ENCODE results near the gene GFI1. TPM values are rescaled to one million over a fixed set of nuclear protein-coding genes. Genes with fewer than 3 reads are reported as not detected.

Gene GFI1
- total RNA-seq, 2 experiments from 2014 or later = 47.8 to 49.6 TPM

Other genes with a start within 250 kb of the GFI1 start
- 10 to 100 TPM; 14.2 to 18.2 TPM for gene GLMN, start 187.9 kb downstream of the GFI1 start, total RNA-seq
- gene RPAP2, start 187.9 kb downstream of the GFI1 start, total RNA-seq = 10 to 100 TPM; 28.1 to 35.3 TPM

All from activated CD4-positive, alpha-beta T cell treated with anti-CD3 and anti-CD28 coated beads, Interleukin-2, amount 10 ng/mL, durations not matched to agents 7 days and 5 days (primary cell).